ENCODE data around the gene PHF2. TPM values are rescaled to one million over a fixed set of nuclear protein-coding genes. Genes with fewer than 3 reads are reported as not detected.

PHF2 gene
- total and polyA plus RNA-seq, 9 of the 15 experiments (the other 6 are each of a cell fraction or from before 2014, with no cell fraction given) = 0.37 to 14.4 (median 8.1) TPM

- TF ChIP-seq, protein P1, sequence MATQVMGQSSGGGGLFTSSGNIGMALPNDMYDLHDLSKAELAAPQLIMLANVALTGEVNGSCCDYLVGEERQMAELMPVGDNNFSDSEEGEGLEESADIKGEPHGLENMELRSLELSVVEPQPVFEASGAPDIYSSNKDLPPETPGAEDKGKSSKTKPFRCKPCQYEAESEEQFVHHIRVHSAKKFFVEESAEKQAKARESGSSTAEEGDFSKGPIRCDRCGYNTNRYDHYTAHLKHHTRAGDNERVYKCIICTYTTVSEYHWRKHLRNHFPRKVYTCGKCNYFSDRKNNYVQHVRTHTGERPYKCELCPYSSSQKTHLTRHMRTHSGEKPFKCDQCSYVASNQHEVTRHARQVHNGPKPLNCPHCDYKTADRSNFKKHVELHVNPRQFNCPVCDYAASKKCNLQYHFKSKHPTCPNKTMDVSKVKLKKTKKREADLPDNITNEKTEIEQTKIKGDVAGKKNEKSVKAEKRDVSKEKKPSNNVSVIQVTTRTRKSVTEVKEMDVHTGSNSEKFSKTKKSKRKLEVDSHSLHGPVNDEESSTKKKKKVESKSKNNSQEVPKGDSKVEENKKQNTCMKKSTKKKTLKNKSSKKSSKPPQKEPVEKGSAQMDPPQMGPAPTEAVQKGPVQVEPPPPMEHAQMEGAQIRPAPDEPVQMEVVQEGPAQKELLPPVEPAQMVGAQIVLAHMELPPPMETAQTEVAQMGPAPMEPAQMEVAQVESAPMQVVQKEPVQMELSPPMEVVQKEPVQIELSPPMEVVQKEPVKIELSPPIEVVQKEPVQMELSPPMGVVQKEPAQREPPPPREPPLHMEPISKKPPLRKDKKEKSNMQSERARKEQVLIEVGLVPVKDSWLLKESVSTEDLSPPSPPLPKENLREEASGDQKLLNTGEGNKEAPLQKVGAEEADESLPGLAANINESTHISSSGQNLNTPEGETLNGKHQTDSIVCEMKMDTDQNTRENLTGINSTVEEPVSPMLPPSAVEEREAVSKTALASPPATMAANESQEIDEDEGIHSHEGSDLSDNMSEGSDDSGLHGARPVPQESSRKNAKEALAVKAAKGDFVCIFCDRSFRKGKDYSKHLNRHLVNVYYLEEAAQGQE (IDR thresholded peaks at IDR 0.05; ENCODE audit: borderline replicate concordance) = no peak
- TF ChIP-seq, protein P1 (CRISPR knock-in tag; IDR thresholded peaks at IDR 0.05; ENCODE audit: low read depth) = no peak
- TF ChIP-seq FOXJ3 (CRISPR knock-in tag; IDR thresholded peaks at IDR 0.05) = no peak
Observed at GRCh38 chr9:93709600-93710369, 133.4 kb downstream of the PHF2 start (continued).
